ENCODE measurements around the gene CALN1. TPM values are rescaled to one million over a fixed set of nuclear protein-coding genes. Genes with fewer than 3 reads are reported as not detected.

The CALN1 gene
- total RNA-seq, 1 experiment from 2014 or later: not detected

DNA sequence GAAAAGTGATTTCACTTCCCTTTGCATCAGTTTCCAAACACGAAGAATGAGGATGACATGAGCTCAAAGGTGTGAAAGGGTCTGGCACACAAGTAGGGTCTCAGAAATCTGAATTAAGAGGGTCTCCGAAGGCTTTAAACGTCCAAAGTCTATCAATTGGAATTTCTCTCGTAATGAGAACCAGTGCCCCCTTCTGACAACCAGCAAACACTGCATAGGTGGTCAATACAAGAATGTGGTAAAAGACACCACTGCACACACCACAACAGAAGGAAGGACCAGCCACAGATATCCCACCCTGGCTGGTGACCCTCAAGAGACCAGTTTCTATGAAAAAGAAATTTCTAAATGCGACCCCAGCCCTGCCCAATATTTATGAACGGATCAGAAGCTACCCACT, 78.1 kb downstream of the CALN1 start:
- DNase-seq (ENCODE audit: extremely low read depth, low read depth): no peak

DNA sequence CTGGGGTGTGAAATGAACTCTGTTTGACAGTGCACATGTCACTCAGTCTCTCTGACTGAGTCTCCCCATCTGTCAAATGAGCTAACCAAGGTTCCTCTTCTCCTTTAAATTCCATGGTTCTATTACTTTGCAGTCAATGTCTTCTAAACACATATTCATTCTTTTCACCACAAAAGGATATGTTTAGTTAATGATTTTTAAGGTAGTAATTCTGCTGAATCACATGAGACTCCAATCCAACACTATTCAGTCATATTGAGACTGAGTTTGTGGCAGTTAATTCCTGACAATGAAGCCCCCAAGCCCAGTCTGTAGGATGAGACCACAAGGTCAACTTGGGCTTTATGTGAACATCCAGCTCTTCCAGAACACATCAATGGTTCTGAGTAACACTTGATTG, 85.3 kb downstream of the CALN1 start:
- DNase-seq (ENCODE audit: extremely low read depth, low read depth): no peak

GRCh38 chr7:72326365-72326764, 85.8 kb downstream of the CALN1 start:
- no peak for DNase-seq (ENCODE audit: extremely low read depth, low read depth)

GRCh38 chr7:72325561-72325960, 86.6 kb downstream of the CALN1 start:
- no peak for DNase-seq (ENCODE audit: extremely low read depth, low read depth)

DNA sequence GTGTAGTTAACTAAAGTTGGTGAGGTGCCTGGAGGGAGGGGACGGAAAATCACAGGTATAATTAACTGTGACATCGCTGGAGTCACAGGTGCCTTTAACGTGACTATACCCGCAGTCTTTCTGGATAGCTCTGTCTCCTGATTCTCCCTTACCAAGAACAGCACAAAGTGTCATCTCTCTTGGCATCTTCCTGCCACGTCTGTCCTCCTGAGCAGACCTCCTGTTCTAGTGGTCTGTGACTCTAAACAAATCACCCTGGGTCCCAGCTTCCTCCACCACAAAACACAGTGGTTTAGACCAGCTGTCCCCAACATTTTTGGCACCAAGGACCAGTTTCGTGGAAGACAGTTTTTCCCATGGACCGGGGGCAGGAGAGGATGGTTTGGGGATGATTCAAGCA, 90.5 kb downstream of the CALN1 start:
- no peak for DNase-seq (ENCODE audit: extremely low read depth, low read depth)

DNA sequence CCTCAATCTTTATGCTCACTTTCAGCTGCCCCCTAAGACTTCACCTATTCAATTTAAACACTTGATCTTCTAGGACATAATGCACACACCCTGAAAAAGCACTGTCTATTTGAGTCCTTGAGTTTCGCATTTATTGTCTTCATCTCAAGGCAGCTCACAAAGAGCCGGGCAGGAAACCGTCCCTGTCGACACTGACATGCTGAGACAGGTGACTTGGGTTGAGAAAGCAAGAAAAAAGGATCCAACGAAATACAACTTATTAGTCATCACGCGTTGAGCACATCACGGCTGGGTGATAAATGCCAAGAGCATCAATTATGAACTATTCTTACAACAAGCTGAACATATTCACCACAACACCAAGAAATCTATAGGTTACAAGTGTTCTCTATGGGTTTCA, 91.1 kb downstream of the CALN1 start:
- DNase-seq (ENCODE audit: extremely low read depth, low read depth): no peak

DNA sequence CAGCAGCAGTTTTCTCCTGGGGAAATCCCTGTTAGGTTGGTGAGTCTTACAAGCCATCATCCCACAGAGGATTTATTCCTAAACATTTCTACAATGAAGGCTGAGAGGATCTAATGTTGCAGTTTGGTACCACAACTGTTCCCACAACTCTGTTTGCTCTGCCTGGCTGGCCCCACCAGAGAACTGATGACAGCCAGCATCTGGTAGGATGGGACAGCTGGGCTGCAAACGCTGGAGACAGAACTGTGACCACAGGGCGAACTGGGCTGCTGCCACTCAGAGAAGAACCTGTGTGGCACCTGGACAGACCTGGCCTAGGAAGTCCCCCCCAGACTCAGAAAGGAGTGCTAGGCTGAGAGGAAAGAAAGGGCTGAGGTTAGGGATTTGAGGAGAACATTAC, 94.8 kb downstream of the CALN1 start:
- no peak for DNase-seq (ENCODE audit: extremely low read depth, low read depth)

DNA sequence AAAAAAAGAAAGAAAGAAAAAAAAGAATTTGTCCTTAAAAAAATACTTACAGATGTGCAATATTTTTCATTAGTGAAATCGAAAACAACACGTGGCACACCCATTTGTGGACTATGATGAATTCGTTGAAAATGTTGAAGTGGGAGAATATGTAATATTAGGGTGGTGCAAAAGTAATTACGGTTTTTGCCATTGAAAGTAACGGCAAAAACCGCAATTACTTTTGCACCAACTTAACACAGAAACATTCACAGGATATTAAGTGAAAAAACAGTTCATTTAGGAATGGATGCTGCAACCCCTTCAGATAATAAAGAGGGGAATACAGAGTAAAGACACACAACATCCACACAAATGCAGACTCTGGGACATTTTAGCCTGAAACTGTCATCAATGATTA, 96.0 kb downstream of the CALN1 start:
- no peak for DNase-seq (ENCODE audit: extremely low read depth, low read depth)

GRCh38 chr7:72313906-72314305, 98.2 kb downstream of the CALN1 start:
- DNase-seq (ENCODE audit: extremely low read depth, low read depth): no peak

DNA sequence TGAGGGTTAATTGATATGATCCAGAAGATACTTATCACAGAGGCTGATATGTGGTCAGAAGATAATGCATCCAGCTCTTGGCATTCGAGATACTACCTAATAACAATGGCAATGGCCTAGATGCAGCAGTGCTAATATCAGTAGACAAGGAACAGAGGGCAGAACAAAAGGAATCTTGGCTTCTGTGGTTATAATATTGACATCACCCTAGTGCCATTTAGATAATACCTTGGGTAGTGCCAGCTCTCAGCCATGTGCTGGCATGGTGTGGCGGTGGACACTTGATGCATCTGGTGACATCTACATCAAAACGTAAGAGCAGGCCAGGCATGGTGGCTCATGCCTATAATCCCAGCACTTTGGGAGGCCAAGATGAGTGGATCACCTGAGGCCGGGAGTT, 101.8 kb downstream of the CALN1 start:
- no peak for DNase-seq (ENCODE audit: extremely low read depth, low read depth)

GRCh38 chr7:72309476-72309875, 102.7 kb downstream of the CALN1 start:
- DNase-seq (ENCODE audit: extremely low read depth, low read depth): no peak

DNA sequence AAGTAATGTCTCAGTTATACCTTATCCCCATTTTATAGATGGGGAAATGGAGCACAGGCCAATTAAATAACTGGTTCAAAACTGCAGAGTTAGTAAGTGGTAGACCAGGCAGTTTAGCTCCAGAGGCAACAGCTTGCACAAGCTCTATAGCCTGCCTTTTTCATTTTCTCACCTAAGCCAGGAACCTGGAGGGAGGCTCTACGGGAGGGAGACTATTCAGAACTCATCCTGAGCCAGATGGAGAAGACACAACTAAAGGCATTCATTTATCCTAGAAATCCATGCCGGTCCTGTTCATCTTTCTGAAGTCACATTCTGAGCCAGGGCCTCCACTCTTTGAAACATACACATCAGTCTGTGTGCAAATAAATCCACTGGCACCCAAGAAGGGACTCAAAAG, 103.2 kb downstream of the CALN1 start:
- DNase-seq (ENCODE audit: extremely low read depth, low read depth): no peak

DNA sequence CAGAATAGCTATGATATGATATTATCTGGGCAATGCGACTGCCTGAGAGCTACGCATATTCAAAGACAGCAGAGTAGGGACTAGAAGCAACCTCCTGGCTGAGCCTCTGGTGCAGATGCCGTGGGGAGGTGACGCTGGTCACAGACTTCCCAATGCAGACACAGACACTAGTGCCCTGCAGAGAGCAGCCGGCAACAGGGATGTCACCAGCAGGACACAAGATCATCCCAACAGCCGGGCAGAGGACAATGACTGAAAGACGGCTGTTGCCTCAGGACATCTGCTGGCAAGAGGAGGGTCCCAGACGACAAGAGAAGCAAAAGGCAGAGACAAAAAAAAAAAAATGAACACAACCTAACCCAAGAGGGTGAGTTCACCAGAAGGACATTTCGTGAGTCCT, 104.6 kb downstream of the CALN1 start:
- DNase-seq (ENCODE audit: extremely low read depth, low read depth): no peak

- no peak for DNase-seq (ENCODE audit: extremely low read depth, low read depth)
Observed at GRCh38 chr7:72298912-72299311, 113.2 kb downstream of the CALN1 start.

- DNase-seq (ENCODE audit: extremely low read depth, low read depth): no peak
Observed at GRCh38 chr7:72298091-72298490, 114.0 kb downstream of the CALN1 start.

- no peak for DNase-seq (ENCODE audit: extremely low read depth, low read depth)
Observed at GRCh38 chr7:72297636-72298035, 114.5 kb downstream of the CALN1 start.

- DNase-seq (ENCODE audit: extremely low read depth, low read depth): no peak
Observed at GRCh38 chr7:72292794-72293193, 119.3 kb downstream of the CALN1 start.

- DNase-seq (ENCODE audit: extremely low read depth, low read depth): no peak
Observed at GRCh38 chr7:72292118-72292517, 120.0 kb downstream of the CALN1 start.

- no peak for DNase-seq (ENCODE audit: extremely low read depth, low read depth)
Observed at GRCh38 chr7:72286519-72286918, 125.6 kb downstream of the CALN1 start.

- DNase-seq (ENCODE audit: extremely low read depth, low read depth): no peak
Observed at GRCh38 chr7:72283309-72283708, 128.8 kb downstream of the CALN1 start.

DNA sequence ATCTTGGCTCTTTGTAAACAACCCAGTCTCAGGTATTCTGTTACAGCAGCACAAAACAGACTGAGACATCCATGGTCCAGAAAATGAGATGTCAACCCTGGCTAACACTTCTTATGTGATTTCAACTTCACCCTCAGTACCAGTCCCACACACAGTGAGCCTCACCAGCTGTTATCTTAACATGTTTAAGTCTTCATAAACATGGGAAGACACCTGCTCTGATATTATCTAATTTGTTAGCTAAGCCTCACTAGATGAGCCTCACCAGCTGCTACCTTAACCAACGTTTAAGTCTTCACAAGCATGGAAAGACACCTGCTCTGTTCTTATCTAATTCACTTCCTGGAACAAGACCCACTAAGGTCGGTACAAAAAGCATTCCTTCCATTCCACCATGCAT, 130.8 kb downstream of the CALN1 start:
- DNase-seq (ENCODE audit: extremely low read depth, low read depth): no peak

DNA sequence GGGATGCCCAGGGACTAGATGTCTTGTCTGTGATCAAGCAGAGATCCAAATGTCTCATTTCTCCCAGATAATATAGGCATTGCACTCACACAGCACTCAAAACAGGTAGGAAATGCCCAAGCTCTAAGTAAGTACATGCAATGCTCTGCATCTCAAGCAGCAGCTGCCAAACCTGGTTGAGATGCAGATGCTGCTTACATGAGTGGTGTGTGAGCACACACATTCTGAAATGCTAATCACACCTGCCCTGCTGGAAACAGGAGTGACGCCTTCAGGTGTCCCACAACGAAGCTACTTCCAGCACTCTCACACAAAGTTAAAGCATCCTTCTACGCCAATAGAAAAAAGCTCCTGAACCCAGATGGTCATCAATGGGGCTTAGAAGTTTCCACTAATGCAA, 132.9 kb downstream of the CALN1 start:
- DNase-seq (ENCODE audit: extremely low read depth, low read depth): no peak

DNA sequence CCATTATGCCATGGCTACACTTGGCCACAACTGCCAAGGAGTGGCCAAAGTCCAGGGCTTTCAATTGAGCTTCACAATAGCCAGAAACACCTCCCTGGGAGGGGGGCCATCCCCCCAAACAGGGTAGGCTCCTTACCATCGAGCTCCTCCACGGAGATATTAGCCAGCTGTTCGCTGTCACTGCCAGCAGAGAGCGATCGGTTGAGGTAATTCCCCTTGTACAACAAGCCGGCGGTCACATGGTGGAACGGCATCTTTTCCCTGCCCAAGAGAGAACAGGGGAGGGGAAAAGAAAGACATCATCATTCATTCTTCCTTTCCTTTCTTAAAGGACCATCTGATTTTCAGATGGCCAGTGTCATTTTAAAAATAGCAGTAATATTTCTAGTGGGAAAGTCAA, 133.6 kb downstream of the CALN1 start:
- DNase-seq (ENCODE audit: extremely low read depth, low read depth): no peak

Measured in NCI-H460 (cell line).